Measurements from ENCODE around the gene TPST2. TPM values are rescaled to one million over a fixed set of nuclear protein-coding genes. Genes with fewer than 3 reads are reported as not detected.

The TPST2 gene
- 8.0 to 9.0 TPM (median 8.8 TPM) in 5 replicates for total RNA-seq (2022; extraction: Qiagen RNA extraction)

DNA sequence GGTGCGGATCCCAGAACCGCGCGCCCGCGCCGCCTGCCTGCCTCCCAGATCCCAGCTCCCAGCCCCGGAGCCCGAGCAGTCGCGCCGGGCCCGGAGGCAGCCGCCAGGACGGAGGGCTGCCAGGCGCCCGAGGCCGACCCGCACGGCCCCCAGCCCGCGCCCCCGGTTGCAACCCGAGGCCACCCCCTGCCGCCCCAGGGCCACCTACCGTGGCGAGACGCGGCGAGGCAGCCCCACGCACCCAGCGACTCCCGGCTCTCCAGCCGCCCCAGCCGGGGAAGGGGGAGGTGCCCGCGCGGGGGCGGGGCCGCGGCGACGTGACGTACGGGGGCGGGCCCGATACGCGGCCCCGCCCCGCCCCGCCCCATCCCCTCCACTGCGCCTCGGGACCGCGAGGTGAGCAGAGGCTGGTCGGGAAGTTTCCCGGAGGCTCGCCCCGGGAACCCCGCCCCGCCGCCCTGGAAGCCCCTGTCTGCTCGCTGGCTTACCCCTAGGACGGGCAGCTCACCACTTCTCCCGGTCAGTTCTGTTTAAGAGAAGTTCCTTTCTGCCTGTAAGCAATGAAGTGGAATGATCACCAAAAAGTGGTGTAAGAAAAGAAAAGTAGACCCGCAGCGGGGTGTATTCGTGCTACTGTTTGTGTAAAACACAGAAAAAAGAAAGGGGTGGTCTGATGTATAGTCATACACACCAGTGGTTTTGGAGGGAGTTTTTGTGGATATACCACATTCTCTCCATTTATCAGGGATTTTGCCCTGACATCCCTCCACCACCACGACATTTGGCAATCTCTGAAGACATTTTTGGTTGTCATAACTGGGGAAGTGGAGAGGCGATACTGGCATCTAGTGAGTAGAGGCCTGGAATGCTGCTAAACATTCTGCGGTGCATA lies at the start of gene TPST2:
TPST2 (minus strand) TSS at position 288 of the 892 bp plus-strand sequence. CDS start 48,502 bp downstream, outside the sequence.

DNA sequence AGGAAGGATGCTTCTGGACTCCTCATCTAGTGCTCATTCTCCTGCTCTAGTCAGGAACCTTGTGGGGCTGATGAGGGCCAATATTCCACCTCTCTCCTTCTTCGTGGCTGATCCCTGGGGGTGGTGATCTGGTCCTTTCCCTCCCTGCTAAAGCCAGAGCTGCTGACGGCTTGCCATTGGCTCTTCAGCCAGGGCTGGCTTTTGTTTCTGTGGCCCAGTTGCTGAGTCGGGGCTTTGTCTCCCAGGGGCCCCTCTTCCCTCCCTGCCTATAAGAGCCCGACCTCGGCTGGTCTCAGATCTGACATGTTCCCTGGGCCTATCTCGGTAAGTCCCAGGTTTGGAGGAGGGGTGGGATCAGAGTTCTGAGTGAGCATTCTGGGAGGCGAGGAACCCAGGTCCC lies 31.7 kb upstream of the TPST2 start, which contains the start of gene CRYBA4:
CRYBA4 (plus strand) TSS at position 301 of the 400 bp plus-strand sequence. CDS start 634 bp downstream, outside the sequence.

DNA sequence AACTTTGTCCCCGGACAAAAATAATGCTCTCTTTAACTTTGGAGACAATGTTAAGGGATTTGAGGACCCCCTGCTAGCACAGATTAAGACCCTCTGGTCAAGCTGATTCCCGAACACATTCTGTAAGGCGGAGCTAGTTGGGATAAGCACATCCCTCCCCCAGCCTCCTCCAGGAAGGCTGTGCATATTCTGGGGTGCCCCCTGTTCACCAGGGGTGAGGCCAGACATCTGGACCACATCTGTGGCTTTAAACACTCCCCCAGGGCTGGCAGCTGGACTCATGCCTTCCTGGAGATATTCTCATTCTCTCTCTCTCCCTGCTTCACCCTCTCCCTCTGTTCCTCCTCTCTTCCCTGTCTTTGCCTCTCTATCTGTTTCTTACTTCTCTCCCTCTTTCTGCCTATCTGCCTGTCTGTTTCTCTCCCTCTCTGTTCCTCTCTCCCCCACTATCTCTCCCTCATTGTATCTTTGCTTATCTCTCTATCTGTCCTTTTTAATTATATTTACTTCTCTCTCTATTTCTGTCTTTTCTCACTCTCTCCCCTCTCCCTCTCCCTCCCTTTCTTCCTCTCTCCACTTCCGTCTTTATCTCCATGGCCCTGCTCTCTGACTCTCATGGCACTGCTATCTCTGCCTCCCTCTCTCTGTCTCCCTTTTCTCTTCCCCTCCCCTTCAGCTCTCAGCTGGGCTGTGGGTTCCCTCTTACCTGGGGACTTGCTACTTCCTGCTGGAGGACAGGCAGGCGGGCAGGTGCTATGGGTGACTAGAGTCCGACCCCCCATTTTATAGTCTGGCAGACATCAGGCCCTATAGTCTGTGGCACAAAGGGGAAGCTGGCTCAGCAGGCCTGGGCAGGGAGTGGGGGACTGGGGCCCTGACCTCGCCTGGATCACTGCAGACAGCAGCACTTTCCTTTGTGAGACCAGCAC lies 27.6 kb upstream of the TPST2 start, which contains the start of gene CRYBB1:
CRYBB1 (minus strand) TSS at position 757 of the 929 bp plus-strand sequence. CDS start 1,708 bp downstream, outside the sequence.

DNA sequence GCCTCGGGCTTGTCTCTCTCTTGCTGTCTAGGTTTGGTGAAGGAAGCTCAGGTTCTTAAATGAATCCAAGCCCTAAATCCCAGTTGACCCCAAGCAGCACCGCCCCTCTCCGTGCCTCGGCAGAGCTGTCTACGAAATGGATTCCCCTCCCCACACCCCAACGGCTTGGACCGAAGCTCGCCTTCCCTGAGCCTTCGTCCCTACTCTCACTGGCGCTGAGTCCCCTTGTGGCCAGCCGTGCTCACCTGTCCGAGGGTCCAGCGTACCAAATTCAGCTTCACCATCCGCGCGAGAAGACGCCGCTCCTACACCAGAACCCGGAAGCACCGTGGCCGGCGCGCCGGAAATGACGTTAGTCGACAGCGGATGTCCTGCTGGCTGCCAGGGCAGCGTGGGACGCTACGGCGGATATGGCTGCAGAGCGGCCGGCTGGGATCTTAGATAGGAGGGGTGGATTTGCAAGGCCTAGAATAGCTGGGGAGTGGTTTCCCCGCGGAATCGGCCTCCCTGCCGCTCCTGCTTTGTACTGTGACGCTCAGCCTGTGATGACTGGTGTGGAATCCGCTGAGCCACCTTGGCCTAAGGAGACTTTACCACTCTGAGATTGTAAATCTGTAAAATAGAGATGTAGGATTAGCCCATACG lies 77.7 kb downstream of the TPST2 start, which contains the start of gene TFIP11:
TFIP11 (minus strand) TSS at position 325 of the 645 bp plus-strand sequence. CDS start 2,201 bp downstream, outside the sequence.

DNA sequence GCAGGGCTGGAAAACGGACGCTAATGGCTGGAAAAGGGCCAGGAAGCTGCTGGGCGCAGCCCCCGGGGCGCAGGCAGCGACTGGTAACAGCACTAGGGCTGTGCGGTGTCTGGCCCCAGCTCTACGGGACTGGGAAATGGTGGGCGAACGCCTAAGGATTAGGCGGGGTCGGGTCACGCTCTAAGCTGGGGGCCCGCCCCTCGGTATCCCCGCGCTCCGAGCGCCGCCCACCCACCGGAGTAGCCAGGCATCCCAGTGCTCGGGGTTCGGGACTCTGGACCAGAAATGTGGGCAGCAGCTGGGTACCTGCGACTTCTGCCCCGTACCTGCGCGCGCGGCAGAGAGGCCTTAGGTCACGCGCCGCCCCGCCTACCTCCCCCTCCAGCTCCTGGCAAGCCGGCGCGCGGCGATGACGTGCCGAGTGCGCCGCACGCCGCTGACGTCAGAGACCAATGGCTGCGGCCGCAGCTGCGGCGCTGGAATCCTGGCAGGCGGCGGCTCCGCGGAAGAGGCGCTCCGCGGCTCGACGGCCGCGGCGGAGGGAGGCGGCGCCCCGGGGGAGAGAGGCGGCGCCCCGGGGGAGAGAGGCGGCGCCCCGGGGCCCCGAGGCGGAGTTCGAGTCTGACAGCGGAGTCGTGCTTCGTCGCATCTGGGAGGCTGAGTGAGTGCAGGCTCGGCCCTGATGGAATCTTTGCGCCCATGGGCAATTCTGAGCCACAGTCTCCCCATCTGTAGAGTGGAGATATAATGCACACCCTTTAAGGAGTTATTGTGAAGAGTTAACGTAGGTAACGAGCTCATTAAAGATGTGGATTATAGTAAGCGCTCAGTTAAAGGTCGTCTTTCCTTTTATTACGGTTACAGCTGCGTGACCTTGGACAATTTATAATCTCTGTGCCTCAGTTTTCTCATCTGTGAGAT lies 106.2 kb downstream of the TPST2 start, which contains the start of the genes HPS4 and SRRD:
HPS4 (minus strand) TSS at position 345 of the 921 bp plus-strand sequence. CDS start 2,021 bp downstream, outside the sequence.
SRRD (plus strand) TSS at position 439 of the 921 bp plus-strand sequence; CDS start at position 453, 14 bp downstream.

Other genes starting within 250 kb of the TPST2 start
- gene ASPHD2, start 160.9 kb downstream of the TPST2 start, total RNA-seq (2022; extraction: Qiagen RNA extraction), result 1.2 to 1.6 TPM (median 1.4 TPM) in 5 replicates
- 14.3 to 17.0 TPM (median 14.4 TPM) in 5 replicates for gene HPS4, start 106.3 kb downstream of the TPST2 start, total RNA-seq (2022; extraction: Qiagen RNA extraction)
- 18.2 to 21.5 TPM (median 18.8 TPM) in 5 replicates for gene SRRD, start 106.3 kb downstream of the TPST2 start, total RNA-seq (2022; extraction: Qiagen RNA extraction)
- 20.0 to 23.8 TPM (median 22.1 TPM) in 5 replicates for gene TFIP11, start 77.7 kb downstream of the TPST2 start, total RNA-seq (2022; extraction: Qiagen RNA extraction)
- not detected in 5 replicates for gene CRYBB1, start 27.9 kb upstream of the TPST2 start, total RNA-seq (2022; extraction: Qiagen RNA extraction)
- gene CRYBA4, start 31.8 kb upstream of the TPST2 start, total RNA-seq (2022; extraction: Qiagen RNA extraction), result not detected in 5 replicates
- gene MIAT, start 67.5 kb upstream of the TPST2 start, total RNA-seq (2022; extraction: Qiagen RNA extraction), result 0.14 to 0.30 TPM (median 0.23 TPM) in 5 replicates